NB4 (cell line): ENCODE data around the gene PTOV1.

Experiments
- DNase-seq: peaks from one replicate; pipeline ENCODE4 v3.0.0; 2010; ENCODE audit warnings: low read depth
- H3K4me3 ChIP-seq: one replicate; pipeline ENCODE4 v1.5.1; 2011; ENCODE audit warnings: mild to moderate bottlenecking, low read depth, low read length, moderate library complexity
- CTCF ChIP-seq: IDR thresholded peaks from one replicate; pipeline ENCODE4 v1.5.1; 2012; ENCODE audit warnings: low read depth, low read length
- MYC ChIP-seq: IDR thresholded peaks from 2 replicates; pipeline ENCODE4 v1.6.1; 2011; ENCODE audit warnings: low read depth, low read length
- POLR2A ChIP-seq: IDR thresholded peaks from 2 replicates; pipeline ENCODE4 v1.6.1; 2011; ENCODE audit warnings: mild to moderate bottlenecking; ENCODE audit not compliant: insufficient read length; ENCODE audit errors: extremely low read depth
- TF ChIP-seq, protein P1 (sequence below): IDR thresholded peaks from 2 replicates; pipeline ENCODE4 v1.6.1; 2011; ENCODE audit warnings: low read depth, low read length

Gene PTOV1

DNA sequence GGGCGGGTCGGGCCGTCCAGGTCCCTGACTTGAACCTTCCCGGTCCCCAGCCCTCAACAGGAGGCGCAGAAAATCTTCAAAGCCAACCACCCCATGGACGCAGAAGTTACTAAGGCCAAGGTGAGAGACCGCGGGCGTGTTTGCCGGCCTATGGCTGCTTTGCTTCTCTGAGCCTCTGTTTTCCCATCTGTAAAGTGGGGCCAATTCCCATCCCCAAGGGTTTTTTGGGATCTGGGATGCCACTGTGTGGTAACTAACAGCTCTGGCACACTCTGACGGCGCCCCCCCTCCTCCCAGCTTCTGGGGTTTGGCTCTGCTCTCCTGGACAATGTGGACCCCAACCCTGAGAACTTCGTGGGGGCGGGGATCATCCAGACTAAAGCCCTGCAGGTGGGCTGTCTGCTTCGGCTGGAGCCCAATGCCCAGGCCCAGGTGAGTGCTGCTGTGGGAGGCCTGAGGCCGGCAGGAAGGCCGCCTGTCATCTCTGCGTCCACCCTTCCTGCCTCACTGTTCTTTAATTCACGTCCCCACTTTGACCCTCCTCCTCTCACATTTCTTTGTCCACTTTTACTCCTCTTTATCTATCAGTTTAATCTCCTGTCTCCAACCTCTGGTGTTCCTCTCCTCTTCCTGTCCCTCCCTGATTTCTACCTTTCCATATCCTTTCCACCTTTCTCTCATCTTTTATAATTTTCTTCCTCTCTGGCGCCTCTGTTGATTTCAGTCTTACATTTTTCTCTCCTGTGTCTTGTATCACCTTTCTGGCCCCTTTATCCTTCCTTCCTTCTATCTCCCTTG, 44.9 kb upstream of the PTOV1 start:
- no peak overlapping the region for H3K4me3 ChIP-seq
- TF ChIP-seq, protein P1, sequence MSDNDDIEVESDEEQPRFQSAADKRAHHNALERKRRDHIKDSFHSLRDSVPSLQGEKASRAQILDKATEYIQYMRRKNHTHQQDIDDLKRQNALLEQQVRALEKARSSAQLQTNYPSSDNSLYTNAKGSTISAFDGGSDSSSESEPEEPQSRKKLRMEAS: no peak
- TF ChIP-seq CTCF: no peak
- TF ChIP-seq MYC: no peak
- no peak for TF ChIP-seq POLR2A
- DNase-seq: no peak

DNA sequence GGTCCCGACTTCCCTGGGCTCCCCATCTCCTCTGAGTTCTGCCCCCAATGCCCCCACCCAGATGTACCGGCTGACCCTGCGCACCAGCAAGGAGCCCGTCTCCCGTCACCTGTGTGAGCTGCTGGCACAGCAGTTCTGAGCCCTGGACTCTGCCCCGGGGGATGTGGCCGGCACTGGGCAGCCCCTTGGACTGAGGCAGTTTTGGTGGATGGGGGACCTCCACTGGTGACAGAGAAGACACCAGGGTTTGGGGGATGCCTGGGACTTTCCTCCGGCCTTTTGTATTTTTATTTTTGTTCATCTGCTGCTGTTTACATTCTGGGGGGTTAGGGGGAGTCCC, 44.4 kb upstream of the PTOV1 start:
- TF ChIP-seq MYC: no peak
- no peak for TF ChIP-seq CTCF
- no peak for TF ChIP-seq POLR2A
- TF ChIP-seq, protein P1: no peak
- no peak for DNase-seq
- H3K4me3 ChIP-seq: no peak overlapping the region

DNA sequence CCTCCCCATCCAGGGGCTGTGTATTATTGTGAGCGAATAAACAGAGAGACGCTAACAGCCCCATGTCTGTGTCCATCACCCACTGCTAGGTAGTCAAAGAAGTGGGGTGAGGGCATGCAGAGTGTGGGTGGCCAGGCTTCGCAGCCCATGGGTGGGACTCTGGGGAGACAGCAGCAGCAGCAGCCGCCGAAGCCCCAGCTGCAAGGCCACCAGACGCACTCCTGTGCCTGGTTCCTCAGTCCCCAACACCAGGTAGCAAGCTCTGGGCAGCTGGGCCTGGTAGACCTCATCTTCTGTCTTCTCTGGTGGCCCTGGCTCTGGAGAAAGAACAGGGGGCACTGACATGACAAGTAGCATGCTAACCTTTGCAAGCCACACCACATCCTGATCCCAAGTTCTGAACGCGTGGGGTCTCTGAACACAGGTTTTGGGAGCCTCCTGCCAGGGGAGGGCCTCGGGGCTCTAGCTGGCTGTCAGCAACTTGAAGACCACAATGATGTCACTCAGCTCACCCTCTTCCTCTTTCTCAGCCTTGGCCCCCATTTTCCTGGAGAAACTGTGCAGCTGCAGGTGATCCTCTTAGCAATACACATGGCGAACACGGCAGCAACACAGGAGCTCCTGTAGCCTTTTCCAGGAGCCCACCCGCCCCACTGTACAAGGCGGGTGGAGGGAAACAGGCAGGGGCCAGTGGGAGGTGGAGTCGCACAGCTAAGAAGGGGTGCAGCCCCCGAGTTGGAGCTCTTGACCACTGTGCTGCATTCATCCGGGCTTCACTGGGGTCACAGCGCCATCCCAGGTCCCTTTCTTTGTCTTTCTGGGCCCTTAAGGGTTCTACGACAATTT, 43.7 kb upstream of the PTOV1 start:
- peak; percentile 82 for DNase-seq
- TF ChIP-seq MYC: no peak
- no peak for TF ChIP-seq CTCF
- TF ChIP-seq POLR2A: no peak
- TF ChIP-seq, protein P1: no peak
- H3K4me3 ChIP-seq: no peak overlapping the region

- H3K4me3 ChIP-seq: no peak overlapping the region
- TF ChIP-seq MYC (no peak), POLR2A (no peak), CTCF (no peak)
- TF ChIP-seq, protein P1: no peak
- no peak for DNase-seq
Measured at GRCh38 chr19:49807904-49808675, 42.9 kb upstream of the PTOV1 start.

DNA sequence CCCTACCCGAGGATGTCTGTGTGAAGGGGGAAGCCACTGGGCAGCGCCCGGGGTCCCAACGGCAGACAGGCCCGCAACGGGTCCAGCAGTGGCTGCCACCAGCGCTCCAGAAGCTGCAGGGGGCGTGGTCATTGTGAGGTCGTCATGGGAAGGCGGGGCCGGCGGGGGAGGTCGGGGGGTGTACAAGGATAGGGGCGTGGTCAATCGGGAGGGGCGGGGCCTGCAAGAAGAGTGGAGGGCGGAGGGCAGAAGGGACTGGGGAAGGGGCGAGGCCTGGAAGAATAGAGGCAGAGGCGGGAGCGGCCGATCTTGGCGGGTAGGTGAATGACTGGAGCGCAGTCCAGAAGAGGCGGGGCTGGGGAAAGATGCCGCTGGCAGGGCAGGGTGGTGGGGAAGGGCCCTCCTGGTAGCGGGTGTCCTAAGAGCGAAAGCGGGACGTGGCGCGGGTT, 42.2 kb upstream of the PTOV1 start:
- TF ChIP-seq POLR2A (no peak), MYC (no peak), CTCF (no peak)
- TF ChIP-seq, protein P1: no peak
- DNase-seq: peak; percentile 33
- no peak overlapping the region for H3K4me3 ChIP-seq
